Activated CD4-positive, alpha-beta T cell treated with anti-CD3 and anti-CD28 coated beads, Interleukin-2, amount 50 U/mL, for 16 hours (primary cell): ENCODE results near the gene KDM4B.
"Not testable (repeated sequence)": the region's sequence is repeated elsewhere in the genome, so short reads cannot be mapped to it uniquely, and the experiment has no call there.

Source experiments
- DNase-seq: peaks from one replicate; pipeline ENCODE4 v3.0.0-alpha.2; 2020

The KDM4B gene

GRCh38 chr19:4969292-4969771 lies 419 bp downstream of the KDM4B start:
- DNase-seq = no peak

- no peak for DNase-seq
Observed at GRCh38 chr19:4969772-4970531, 1.0 kb downstream of the KDM4B start.

- no peak for DNase-seq
Observed at GRCh38 chr19:4970558-4971423, 1.9 kb downstream of the KDM4B start.

- peak; percentile 39 for DNase-seq
Observed at GRCh38 chr19:4971424-4971793, 2.5 kb downstream of the KDM4B start.

- DNase-seq = no peak
Observed at GRCh38 chr19:4971816-4972495, 3.0 kb downstream of the KDM4B start.

- DNase-seq = no peak
Observed at GRCh38 chr19:4972509-4973230, 3.8 kb downstream of the KDM4B start.

- no peak for DNase-seq
Observed at GRCh38 chr19:4974880-4975469, 6.1 kb downstream of the KDM4B start.

GRCh38 chr19:4975601-4976000 lies 6.7 kb downstream of the KDM4B start:
- DNase-seq = not testable (repeated sequence)

- DNase-seq = no peak
Observed at GRCh38 chr19:4976401-4977298, 7.7 kb downstream of the KDM4B start.

- DNase-seq = no peak
Observed at GRCh38 chr19:4977299-4978174, 8.6 kb downstream of the KDM4B start.

- DNase-seq = no peak
Observed at GRCh38 chr19:4979211-4979807, 10.4 kb downstream of the KDM4B start.

GRCh38 chr19:4980067-4980466 lies 11.2 kb downstream of the KDM4B start:
- DNase-seq = no peak

- DNase-seq = no peak
Observed at GRCh38 chr19:4980838-4981680, 12.1 kb downstream of the KDM4B start.

- DNase-seq = no peak
Observed at GRCh38 chr19:4981681-4981958, 12.7 kb downstream of the KDM4B start.

GRCh38 chr19:4983346-4984105 lies 14.6 kb downstream of the KDM4B start:
- DNase-seq = no peak

GRCh38 chr19:4984106-4984380 lies 15.1 kb downstream of the KDM4B start:
- DNase-seq = no peak

GRCh38 chr19:4984438-4984990 lies 15.6 kb downstream of the KDM4B start:
- DNase-seq = no peak

- DNase-seq = no peak
Observed at GRCh38 chr19:4985551-4985991, 16.7 kb downstream of the KDM4B start.
